Measurements from ENCODE around the gene CASP9.

DNA sequence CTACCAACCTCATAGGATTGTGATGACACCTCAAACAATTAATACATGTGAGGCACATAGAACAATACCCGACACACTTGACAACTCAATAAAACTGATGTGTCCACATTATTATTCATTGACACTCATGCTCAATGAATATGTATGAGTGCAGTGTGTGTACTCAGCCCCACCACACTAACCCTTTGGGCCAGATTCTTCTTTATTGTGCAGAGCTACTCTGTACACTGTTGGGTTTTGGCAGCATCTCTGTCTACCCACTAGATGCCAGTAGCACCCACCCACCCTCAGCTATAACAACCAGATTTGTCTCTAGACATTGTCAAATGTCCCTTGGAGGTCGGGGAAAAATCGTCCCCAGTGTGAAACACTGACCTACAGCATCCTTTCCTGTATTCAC lies 10.1 kb downstream of the CASP9 start:
- TF ChIP-seq POLR2A (IDR thresholded peaks at IDR 0.05): no peak
- TF ChIP-seq CTCF (IDR thresholded peaks at IDR 0.05): no peak

Measured in testis (tissue), 2 donors.